GM23338 (cell line): ENCODE measurements around the gene PALLD.

ENCODE experiments used
- CREB1 ChIP-seq: fragments of 250-450 bp; sonication (Bioruptor Pico); IDR thresholded peaks from 2 replicates; pipeline ENCODE4 v1.5.0; 2020; ENCODE audit warnings: low read depth, mild to moderate bottlenecking, moderate library complexity
- EZH2 ChIP-seq: fragments of 200-600 bp; sonication (generic); IDR thresholded peaks from one replicate; pipeline ENCODE4 v1.8.0; 2017; ENCODE audit warnings: antibody characterized with exemption, mild to moderate bottlenecking, low read depth; ENCODE audit not compliant: unreplicated experiment
- EZH2phosphoT487 ChIP-seq: fragments of 200-600 bp; sonication (generic); IDR thresholded peaks from one replicate; pipeline ENCODE4 v1.8.1; 2018; ENCODE audit warnings: antibody characterized with exemption; ENCODE audit not compliant: unreplicated experiment
- JUNB ChIP-seq: IDR thresholded peaks from one replicate; pipeline ENCODE4 v1.6.1; 2016; ENCODE audit warnings: antibody characterized with exemption; ENCODE audit not compliant: unreplicated experiment
- POLR2AphosphoS5 ChIP-seq: IDR thresholded peaks from 2 replicates; pipeline ENCODE4 v1.6.1; 2016; ENCODE audit warnings: antibody characterized with exemption, low read depth
- STAT1 ChIP-seq: IDR thresholded peaks from one replicate; pipeline ENCODE4 v1.6.1; 2016; ENCODE audit warnings: antibody characterized with exemption; ENCODE audit not compliant: unreplicated experiment
- TF ChIP-seq, protein P1 (sequence below), 2 experiments: fragments of 200-600 bp in 1 of 2; sonication (generic) in 1 of 2; conservative IDR thresholded peaks; 2 replicates each; pipeline versions ENCODE4 v1.5.1 to v1.6.1; 2016 to 2017; ENCODE audit warnings: antibody characterized with exemption in 2 of 2, low read depth in 2 of 2, mild to moderate bottlenecking in 2 of 2, moderate library complexity in 1 of 2
- TF ChIP-seq, protein P2 (sequence below): IDR thresholded peaks from one replicate; pipeline ENCODE4 v1.6.1; 2018; ENCODE audit warnings: antibody characterized with exemption; ENCODE audit not compliant: unreplicated experiment
- TF ChIP-seq, protein P3 (sequence below): fragments of 250-450 bp; sonication (Bioruptor Pico); IDR thresholded peaks from 2 replicates; pipeline ENCODE4 v1.5.0; 2020; ENCODE audit warnings: mild to moderate bottlenecking, moderate library complexity

DNA sequence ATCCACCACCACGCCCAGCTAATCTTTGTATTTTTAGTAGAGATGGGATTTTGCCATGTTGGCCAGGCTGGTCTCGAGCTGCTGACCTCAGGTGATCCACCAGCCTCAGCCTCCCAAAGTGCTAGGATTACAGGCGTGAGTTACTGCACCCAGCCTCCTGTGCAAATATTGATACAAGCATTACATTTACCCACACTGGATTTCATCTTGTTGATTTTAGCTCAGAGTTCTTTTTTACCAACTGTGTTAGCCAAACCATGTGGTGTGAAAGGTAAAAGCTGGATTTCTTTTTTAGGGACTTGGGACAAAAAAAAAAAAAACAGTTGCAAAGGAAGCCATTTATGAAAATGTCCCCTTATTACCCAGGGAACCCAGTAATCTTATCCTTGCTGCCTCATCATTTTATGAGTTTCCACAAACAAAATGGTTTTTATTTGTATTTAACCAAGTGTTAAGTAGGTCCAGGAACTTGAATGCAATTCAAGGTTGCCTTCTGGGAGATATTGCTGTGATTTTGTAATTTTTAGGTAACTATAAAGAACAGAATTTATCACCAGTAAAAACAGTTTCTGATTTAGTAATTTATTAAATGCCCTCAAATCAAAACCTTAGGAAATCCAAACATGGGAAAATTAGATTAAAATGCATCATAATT, 202.5 kb downstream of the PALLD start:
- TF ChIP-seq, protein P1, sequence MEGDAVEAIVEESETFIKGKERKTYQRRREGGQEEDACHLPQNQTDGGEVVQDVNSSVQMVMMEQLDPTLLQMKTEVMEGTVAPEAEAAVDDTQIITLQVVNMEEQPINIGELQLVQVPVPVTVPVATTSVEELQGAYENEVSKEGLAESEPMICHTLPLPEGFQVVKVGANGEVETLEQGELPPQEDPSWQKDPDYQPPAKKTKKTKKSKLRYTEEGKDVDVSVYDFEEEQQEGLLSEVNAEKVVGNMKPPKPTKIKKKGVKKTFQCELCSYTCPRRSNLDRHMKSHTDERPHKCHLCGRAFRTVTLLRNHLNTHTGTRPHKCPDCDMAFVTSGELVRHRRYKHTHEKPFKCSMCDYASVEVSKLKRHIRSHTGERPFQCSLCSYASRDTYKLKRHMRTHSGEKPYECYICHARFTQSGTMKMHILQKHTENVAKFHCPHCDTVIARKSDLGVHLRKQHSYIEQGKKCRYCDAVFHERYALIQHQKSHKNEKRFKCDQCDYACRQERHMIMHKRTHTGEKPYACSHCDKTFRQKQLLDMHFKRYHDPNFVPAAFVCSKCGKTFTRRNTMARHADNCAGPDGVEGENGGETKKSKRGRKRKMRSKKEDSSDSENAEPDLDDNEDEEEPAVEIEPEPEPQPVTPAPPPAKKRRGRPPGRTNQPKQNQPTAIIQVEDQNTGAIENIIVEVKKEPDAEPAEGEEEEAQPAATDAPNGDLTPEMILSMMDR (conservative IDR thresholded peaks at IDR 0.05; ENCODE audit: low read depth in 2 of 2) = no peak
- no peak for TF ChIP-seq POLR2AphosphoS5
- TF ChIP-seq, protein P2, sequence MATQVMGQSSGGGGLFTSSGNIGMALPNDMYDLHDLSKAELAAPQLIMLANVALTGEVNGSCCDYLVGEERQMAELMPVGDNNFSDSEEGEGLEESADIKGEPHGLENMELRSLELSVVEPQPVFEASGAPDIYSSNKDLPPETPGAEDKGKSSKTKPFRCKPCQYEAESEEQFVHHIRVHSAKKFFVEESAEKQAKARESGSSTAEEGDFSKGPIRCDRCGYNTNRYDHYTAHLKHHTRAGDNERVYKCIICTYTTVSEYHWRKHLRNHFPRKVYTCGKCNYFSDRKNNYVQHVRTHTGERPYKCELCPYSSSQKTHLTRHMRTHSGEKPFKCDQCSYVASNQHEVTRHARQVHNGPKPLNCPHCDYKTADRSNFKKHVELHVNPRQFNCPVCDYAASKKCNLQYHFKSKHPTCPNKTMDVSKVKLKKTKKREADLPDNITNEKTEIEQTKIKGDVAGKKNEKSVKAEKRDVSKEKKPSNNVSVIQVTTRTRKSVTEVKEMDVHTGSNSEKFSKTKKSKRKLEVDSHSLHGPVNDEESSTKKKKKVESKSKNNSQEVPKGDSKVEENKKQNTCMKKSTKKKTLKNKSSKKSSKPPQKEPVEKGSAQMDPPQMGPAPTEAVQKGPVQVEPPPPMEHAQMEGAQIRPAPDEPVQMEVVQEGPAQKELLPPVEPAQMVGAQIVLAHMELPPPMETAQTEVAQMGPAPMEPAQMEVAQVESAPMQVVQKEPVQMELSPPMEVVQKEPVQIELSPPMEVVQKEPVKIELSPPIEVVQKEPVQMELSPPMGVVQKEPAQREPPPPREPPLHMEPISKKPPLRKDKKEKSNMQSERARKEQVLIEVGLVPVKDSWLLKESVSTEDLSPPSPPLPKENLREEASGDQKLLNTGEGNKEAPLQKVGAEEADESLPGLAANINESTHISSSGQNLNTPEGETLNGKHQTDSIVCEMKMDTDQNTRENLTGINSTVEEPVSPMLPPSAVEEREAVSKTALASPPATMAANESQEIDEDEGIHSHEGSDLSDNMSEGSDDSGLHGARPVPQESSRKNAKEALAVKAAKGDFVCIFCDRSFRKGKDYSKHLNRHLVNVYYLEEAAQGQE = no peak
- no peak for TF ChIP-seq EZH2phosphoT487
- TF ChIP-seq, protein P3, sequence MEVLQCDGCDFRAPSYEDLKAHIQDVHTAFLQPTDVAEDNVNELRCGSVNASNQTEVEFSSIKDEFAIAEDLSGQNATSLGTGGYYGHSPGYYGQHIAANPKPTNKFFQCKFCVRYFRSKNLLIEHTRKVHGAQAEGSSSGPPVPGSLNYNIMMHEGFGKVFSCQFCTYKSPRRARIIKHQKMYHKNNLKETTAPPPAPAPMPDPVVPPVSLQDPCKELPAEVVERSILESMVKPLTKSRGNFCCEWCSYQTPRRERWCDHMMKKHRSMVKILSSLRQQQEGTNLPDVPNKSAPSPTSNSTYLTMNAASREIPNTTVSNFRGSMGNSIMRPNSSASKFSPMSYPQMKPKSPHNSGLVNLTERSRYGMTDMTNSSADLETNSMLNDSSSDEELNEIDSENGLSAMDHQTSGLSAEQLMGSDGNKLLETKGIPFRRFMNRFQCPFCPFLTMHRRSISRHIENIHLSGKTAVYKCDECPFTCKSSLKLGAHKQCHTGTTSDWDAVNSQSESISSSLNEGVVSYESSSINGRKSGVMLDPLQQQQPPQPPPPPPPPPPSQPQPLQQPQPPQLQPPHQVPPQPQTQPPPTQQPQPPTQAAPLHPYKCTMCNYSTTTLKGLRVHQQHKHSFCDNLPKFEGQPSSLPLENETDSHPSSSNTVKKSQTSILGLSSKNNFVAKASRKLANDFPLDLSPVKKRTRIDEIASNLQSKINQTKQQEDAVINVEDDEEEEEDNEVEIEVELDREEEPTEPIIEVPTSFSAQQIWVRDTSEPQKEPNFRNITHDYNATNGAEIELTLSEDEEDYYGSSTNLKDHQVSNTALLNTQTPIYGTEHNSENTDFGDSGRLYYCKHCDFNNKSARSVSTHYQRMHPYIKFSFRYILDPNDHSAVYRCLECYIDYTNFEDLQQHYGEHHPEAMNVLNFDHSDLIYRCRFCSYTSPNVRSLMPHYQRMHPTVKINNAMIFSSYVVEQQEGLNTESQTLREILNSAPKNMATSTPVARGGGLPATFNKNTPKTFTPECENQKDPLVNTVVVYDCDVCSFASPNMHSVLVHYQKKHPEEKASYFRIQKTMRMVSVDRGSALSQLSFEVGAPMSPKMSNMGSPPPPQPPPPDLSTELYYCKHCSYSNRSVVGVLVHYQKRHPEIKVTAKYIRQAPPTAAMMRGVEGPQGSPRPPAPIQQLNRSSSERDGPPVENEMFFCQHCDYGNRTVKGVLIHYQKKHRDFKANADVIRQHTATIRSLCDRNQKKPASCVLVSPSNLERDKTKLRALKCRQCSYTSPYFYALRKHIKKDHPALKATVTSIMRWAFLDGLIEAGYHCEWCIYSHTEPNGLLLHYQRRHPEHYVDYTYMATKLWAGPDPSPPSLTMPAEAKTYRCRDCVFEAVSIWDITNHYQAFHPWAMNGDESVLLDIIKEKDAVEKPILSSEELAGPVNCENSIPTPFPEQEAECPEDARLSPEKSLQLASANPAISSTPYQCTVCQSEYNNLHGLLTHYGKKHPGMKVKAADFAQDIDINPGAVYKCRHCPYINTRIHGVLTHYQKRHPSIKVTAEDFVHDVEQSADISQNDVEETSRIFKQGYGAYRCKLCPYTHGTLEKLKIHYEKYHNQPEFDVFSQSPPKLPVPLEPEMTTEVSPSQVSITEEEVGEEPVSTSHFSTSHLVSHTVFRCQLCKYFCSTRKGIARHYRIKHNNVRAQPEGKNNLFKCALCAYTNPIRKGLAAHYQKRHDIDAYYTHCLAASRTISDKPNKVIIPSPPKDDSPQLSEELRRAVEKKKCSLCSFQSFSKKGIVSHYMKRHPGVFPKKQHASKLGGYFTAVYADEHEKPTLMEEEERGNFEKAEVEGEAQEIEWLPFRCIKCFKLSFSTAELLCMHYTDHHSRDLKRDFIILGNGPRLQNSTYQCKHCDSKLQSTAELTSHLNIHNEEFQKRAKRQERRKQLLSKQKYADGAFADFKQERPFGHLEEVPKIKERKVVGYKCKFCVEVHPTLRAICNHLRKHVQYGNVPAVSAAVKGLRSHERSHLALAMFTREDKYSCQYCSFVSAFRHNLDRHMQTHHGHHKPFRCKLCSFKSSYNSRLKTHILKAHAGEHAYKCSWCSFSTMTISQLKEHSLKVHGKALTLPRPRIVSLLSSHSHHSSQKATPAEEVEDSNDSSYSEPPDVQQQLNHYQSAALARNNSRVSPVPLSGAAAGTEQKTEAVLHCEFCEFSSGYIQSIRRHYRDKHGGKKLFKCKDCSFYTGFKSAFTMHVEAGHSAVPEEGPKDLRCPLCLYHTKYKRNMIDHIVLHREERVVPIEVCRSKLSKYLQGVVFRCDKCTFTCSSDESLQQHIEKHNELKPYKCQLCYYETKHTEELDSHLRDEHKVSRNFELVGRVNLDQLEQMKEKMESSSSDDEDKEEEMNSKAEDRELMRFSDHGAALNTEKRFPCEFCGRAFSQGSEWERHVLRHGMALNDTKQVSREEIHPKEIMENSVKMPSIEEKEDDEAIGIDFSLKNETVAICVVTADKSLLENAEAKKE (CRISPR knock-in tag) = no peak
- TF ChIP-seq EZH2 = no peak
- TF ChIP-seq CREB1 (CRISPR knock-in tag) = no peak
- TF ChIP-seq JUNB = no peak
- TF ChIP-seq STAT1 = no peak
